ENCODE results near the gene GABPB1.
"Not testable (repeated sequence)": the region's sequence is repeated elsewhere in the genome, so short reads cannot be mapped to it uniquely, and the experiment has no call there.

Gene GABPB1

GRCh38 chr15:50354838-50355618 lies at the start of gene GABPB1:
Gene GABPB1, minus strand, starts transcription at chr15:50355198. Its CDS starts 45,400 bp downstream, at chr15:50309798.
- DNase-seq (ENCODE audit: low read depth): peak; percentile 85

GRCh38 chr15:50391561-50391960 lies 36.6 kb upstream of the GABPB1 start:
- DNase-seq (ENCODE audit: low read depth): not testable (repeated sequence)

GRCh38 chr15:50390554-50391264 lies 35.7 kb upstream of the GABPB1 start:
- no peak for DNase-seq (ENCODE audit: low read depth)

- not testable (repeated sequence) for DNase-seq (ENCODE audit: low read depth)
Measured at GRCh38 chr15:50382408-50382807, 27.4 kb upstream of the GABPB1 start.

- no peak for DNase-seq (ENCODE audit: low read depth)
Measured at GRCh38 chr15:50381438-50381837, 26.4 kb upstream of the GABPB1 start.

GRCh38 chr15:50380089-50380488 lies 25.1 kb upstream of the GABPB1 start:
- DNase-seq (ENCODE audit: low read depth): no peak

- DNase-seq (ENCODE audit: low read depth): not testable (repeated sequence)
Measured at GRCh38 chr15:50379413-50379812, 24.4 kb upstream of the GABPB1 start.

- DNase-seq (ENCODE audit: low read depth): no peak
Measured at GRCh38 chr15:50378776-50379175, 23.8 kb upstream of the GABPB1 start.

- no peak for DNase-seq (ENCODE audit: low read depth)
Measured at GRCh38 chr15:50377867-50378751, 23.1 kb upstream of the GABPB1 start.

- not testable (repeated sequence) for DNase-seq (ENCODE audit: low read depth)
Measured at GRCh38 chr15:50369564-50369963, 14.6 kb upstream of the GABPB1 start.

GRCh38 chr15:50365971-50366370 lies 11.0 kb upstream of the GABPB1 start:
- DNase-seq (ENCODE audit: low read depth): no peak

GRCh38 chr15:50365570-50365969 lies 10.6 kb upstream of the GABPB1 start:
- DNase-seq (ENCODE audit: low read depth): no peak

- no peak for DNase-seq (ENCODE audit: low read depth)
Measured at GRCh38 chr15:50363612-50364011, 8.6 kb upstream of the GABPB1 start.

- no peak for DNase-seq (ENCODE audit: low read depth)
Measured at GRCh38 chr15:50361756-50362155, 6.8 kb upstream of the GABPB1 start.

- no peak for DNase-seq (ENCODE audit: low read depth)
Measured at GRCh38 chr15:50358845-50359244, 3.8 kb upstream of the GABPB1 start.

GRCh38 chr15:50355980-50356379 lies 982 bp upstream of the GABPB1 start:
- DNase-seq (ENCODE audit: low read depth): no peak

- no peak for DNase-seq (ENCODE audit: low read depth)
Measured at GRCh38 chr15:50355619-50355905, 564 bp upstream of the GABPB1 start.

GRCh38 chr15:50353975-50354837 lies 792 bp downstream of the GABPB1 start:
- peak; percentile 73 for DNase-seq (ENCODE audit: low read depth)

- peak; percentile 84 for DNase-seq (ENCODE audit: low read depth)
Measured at GRCh38 chr15:50353251-50353974, 1.6 kb downstream of the GABPB1 start.

- DNase-seq (ENCODE audit: low read depth): no peak
Measured at GRCh38 chr15:50350621-50351020, 4.4 kb downstream of the GABPB1 start.

- DNase-seq (ENCODE audit: low read depth): no peak
Measured at GRCh38 chr15:50345298-50345697, 9.7 kb downstream of the GABPB1 start.

Data from GM04503 (cell line).